ENCODE data around the gene SH3TC1. TPM values are rescaled to one million over a fixed set of nuclear protein-coding genes. Genes with fewer than 3 reads are reported as not detected.
A peak's percentile ranks its signal among the peaks of the same experiment; 100 is the strongest.

SH3TC1 gene
- total and polyA plus RNA-seq, 2 of the 13 experiments (the other 11 are each of a cell fraction or from before 2014, with no cell fraction given): 14.9 to 21.8 TPM

DNA sequence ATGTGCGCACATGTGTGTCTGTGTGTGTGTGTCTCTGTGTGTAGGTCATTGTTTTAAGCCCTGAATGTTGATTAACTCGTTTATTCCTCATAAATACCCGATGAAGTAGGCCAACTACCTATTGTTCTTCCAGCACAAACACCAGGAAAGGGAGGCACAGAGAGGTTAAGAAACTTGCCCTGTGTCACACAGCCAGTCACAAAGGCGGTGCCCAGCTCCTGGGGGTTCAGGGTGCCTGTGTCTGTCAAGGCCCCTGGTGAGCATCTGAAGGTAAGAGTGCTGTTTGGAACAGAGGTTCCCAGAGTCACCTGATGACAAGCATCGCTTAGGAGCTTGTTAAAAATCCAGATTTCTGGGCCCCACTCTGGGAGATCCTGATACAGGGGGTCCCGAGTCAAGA lies 18.0 kb upstream of the SH3TC1 start:
- intact Hi-C loops (cut with micrococcal nuclease; ENCODE audit: unreplicated experiment): no loop called here
- Histone ChIP-seq H3K4me2 (ENCODE audit: low read depth, low read length) (no peak overlapping the region), H3K79me2 (ENCODE audit: insufficient read depth, low read length) (no peaks in the 10 kb centered on the region), H3K4me3 (replicated peaks in 1 of 3; ENCODE audit: insufficient read depth in 1 of 3, low read depth in 2 of 3, low read length in 3 of 3) (no peak overlapping the region), H3K9me3 (ENCODE audit: low read length) (no peaks in the 10 kb centered on the region), H3K36me3 (replicated peaks in 1 of 2; ENCODE audit: control insufficient read depth in 1 of 2, insufficient read depth in 2 of 2, low read length in 2 of 2) (no peaks in the 10 kb centered on the region), H4K20me1 (ENCODE audit: insufficient read depth, low read length) (no peaks in the 10 kb centered on the region), H3K27me3 (ENCODE audit: control insufficient read depth in 1 of 2, insufficient read depth in 2 of 2, low read length in 2 of 2) (peaks cover 4 to 27% of the 10 kb centered on the region in 2 experiments; a peak in 3 of 5 replicates), H2AFZ (ENCODE audit: low read length) (no peak overlapping the region), H3K9ac (ENCODE audit: insufficient read depth, low read depth, low read length) (no peak overlapping the region), H3K27ac (ENCODE audit: extremely low read length, insufficient read depth, low read length) (no peak overlapping the region), H3K4me1 (ENCODE audit: insufficient read depth, low read length) (peaks cover 41% of the 10 kb centered on the region)
- peak; percentile 92 for TF ChIP-seq ZNF768 (CRISPR knock-in tag; IDR thresholded peaks at IDR 0.05)
- TF ChIP-seq, protein P1, sequence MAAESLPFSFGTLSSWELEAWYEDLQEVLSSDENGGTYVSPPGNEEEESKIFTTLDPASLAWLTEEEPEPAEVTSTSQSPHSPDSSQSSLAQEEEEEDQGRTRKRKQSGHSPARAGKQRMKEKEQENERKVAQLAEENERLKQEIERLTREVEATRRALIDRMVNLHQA (CRISPR knock-in tag; IDR thresholded peaks at IDR 0.05): no peak
- CTCF ChIA-PET (ENCODE audit: low intra/inter-chr PET ratio, low total read pairs): no interaction called here
- in situ Hi-C loops (cut with HindIII; ENCODE audit: extremely low pct_ligation_motif_present, low pct_unique_long_range_greater_than_20kb): no loop called here
- BruUV-seq (replicated peaks): no TSS peak
- no peak for FAIRE-seq
- POLR2A ChIA-PET: interaction anchor here (1.0 kb wide), 1 partner anchor 17 kb away, joined by 3 read pairs; the partner anchor contains the start of gene SH3TC1
- no peak for DNase-seq (ENCODE audit: low spot score)
- no peak for ATAC-seq
- 57% methylated on average over 4 of the region's 6 CpGs for WGBS (ENCODE audit: low lambda C conversion rate)

DNA sequence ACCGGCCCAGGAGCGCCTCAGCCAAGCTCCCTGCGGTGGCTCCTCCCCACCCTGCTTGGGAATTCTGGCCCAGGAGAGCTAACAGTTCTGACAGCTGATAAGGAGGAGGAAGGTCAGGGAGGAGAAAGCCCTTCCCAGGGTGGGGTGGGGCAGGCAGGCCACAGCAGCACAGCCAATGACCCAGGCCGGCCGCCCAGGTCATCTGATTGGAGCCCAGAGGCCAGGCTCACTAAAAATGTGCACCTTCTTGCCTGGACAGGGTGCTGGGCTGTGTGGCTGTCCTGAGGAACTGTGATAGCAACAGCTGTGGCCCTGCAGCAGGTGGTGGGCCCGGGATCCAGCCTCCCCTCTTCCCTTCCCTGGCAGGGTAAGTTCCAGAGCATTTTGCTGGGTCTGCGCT lies 17.2 kb upstream of the SH3TC1 start:
- ChIA-PET CTCF (ENCODE audit: low intra/inter-chr PET ratio, low total read pairs) (no interaction called here), POLR2A (interaction anchor here (1.0 kb wide), 1 partner anchor 17 kb away, joined by 3 read pairs; the partner anchor contains the start of gene SH3TC1)
- peaks cover 35% of the 10 kb centered on the region for H3K4me1 ChIP-seq (ENCODE audit: insufficient read depth, low read length)
- no peaks in the 10 kb centered on the region for H3K36me3 ChIP-seq (replicated peaks in 1 of 2; ENCODE audit: control insufficient read depth in 1 of 2, insufficient read depth in 2 of 2, low read length in 2 of 2)
- BruUV-seq (replicated peaks): no TSS peak
- ATAC-seq (peak; percentile 9), FAIRE-seq (no peak), DNase-seq (ENCODE audit: low spot score) (no peak)
- TF ChIP-seq HOXA5 (CRISPR knock-in tag; IDR thresholded peaks at IDR 0.05) (no peak), ZNF446 (CRISPR knock-in tag; IDR thresholded peaks at IDR 0.05) (no peak), ZNF772 (CRISPR knock-in tag; IDR thresholded peaks at IDR 0.05) (no peak), RCOR2 (CRISPR knock-in tag; IDR thresholded peaks at IDR 0.05) (no peak)
- TF ChIP-seq, protein P2, sequence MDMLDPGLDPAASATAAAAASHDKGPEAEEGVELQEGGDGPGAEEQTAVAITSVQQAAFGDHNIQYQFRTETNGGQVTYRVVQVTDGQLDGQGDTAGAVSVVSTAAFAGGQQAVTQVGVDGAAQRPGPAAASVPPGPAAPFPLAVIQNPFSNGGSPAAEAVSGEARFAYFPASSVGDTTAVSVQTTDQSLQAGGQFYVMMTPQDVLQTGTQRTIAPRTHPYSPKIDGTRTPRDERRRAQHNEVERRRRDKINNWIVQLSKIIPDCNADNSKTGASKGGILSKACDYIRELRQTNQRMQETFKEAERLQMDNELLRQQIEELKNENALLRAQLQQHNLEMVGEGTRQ (IDR thresholded peaks at IDR 0.05; ENCODE audit: low read depth, low read length): no peak
- TF ChIP-seq, protein P2 (CRISPR knock-in tag; IDR thresholded peaks at IDR 0.05; ENCODE audit: borderline replicate concordance): no peak
- intact Hi-C loops (cut with micrococcal nuclease; ENCODE audit: unreplicated experiment): no loop called here
- no peak overlapping the region for H3K27ac ChIP-seq (ENCODE audit: extremely low read length, insufficient read depth, low read length)
- no peak overlapping the region for H2AFZ ChIP-seq (ENCODE audit: low read length)
- H3K4me3 ChIP-seq (replicated peaks in 1 of 3; ENCODE audit: insufficient read depth in 1 of 3, low read depth in 2 of 3, low read length in 3 of 3): no peak overlapping the region
- H3K9me3 ChIP-seq (ENCODE audit: low read length): no peaks in the 10 kb centered on the region
- no peaks in the 10 kb centered on the region for H4K20me1 ChIP-seq (ENCODE audit: insufficient read depth, low read length)
- no peak overlapping the region for H3K9ac ChIP-seq (ENCODE audit: insufficient read depth, low read depth, low read length)
- WGBS (ENCODE audit: low lambda C conversion rate): no CpG with 5 or more reads among the region's 7 CpGs
- no peaks in the 10 kb centered on the region for H3K79me2 ChIP-seq (ENCODE audit: insufficient read depth, low read length)
- peak overlapping the region; percentile 23; the same call in 1 of the 2 replicates for H3K4me2 ChIP-seq (ENCODE audit: low read depth, low read length)
- H3K27me3 ChIP-seq (ENCODE audit: control insufficient read depth in 1 of 2, insufficient read depth in 2 of 2, low read length in 2 of 2): peaks cover 4 to 24% of the 10 kb centered on the region in 2 experiments; a peak in 3 of 5 replicates
- in situ Hi-C loops (cut with HindIII; ENCODE audit: extremely low pct_ligation_motif_present, low pct_unique_long_range_greater_than_20kb): no loop called here

All from HepG2 (cell line).